HepG2 (cell line): Measurements from ENCODE around the gene ZAR1. TPM values are rescaled to one million over a fixed set of nuclear protein-coding genes. Genes with fewer than 3 reads are reported as not detected.

Experiments
- ATAC-seq: fragments of 200-7000 bp; cut with Tn5 transposase; 3 replicates; pipeline ENCODE4 v1.9.1; 2020; ENCODE audit warnings: mild to moderate bottlenecking, moderate library complexity
- BruUV-seq: library from RNA; stranded (reverse); fragments of 400-500 nt; replicated peaks from 2 replicates; lab custom pipeline; 2021; lab: Mats Ljungman, UMichigan
- CTCF ChIA-PET: fragments of 300-600 bp; formaldehyde crosslinking; extraction: SDS; loops from one replicate; lab custom pipeline; 2021; ENCODE audit warnings: low total read pairs, inconsistent platforms, low intra/inter-chr PET ratio; lab: Yijun Ruan, JAX
- POLR2A ChIA-PET: fragments of 350-600 bp; sonication (Branson Sonifier 250); formaldehyde crosslinking; loops from one replicate; lab custom pipeline; 2020; ENCODE audit warnings: antibody characterized with exemption, inconsistent platforms; lab: Yijun Ruan, JAX
- DNase-seq: peaks from one replicate; pipeline ENCODE4 v3.0.0-alpha.2; 2015; ENCODE audit warnings: low spot score
- FAIRE-seq: peaks from 3 replicates; lab custom pipeline; 2011; peaks lifted over from hg19 to GRCh38; lab: Jason Lieb, UNC
- H2AFZ ChIP-seq: one replicate; pipeline ENCODE4 v1.6.1; 2011; ENCODE audit warnings: low read length, inconsistent platforms
- H3K27ac ChIP-seq: fragments of 300-600 bp; 3 replicates; pipeline ENCODE4 v1.8.0; 2011; ENCODE audit warnings: mixed run types, mild to moderate bottlenecking, mixed read lengths, low read length, inconsistent platforms; ENCODE audit not compliant: insufficient read depth; ENCODE audit errors: extremely low read length
- H3K27me3 ChIP-seq, 2 experiments: fragments of 200-600 bp in 1 of 2; 2 replicates in 1 of 2; 3 replicates in 1 of 2; pipeline versions ENCODE4 v1.6.0 to v1.8.0; 2011; ENCODE audit warnings: low read length in 2 of 2, mild to moderate bottlenecking in 2 of 2, moderate library complexity in 2 of 2, inconsistent platforms in 1 of 2; ENCODE audit not compliant: insufficient read depth in 2 of 2, control insufficient read depth in 1 of 2
- H3K36me3 ChIP-seq, 2 experiments: fragments of 200-600 bp in 1 of 2; replicated peaks in 1 of 2; 2 replicates in 1 of 2; 3 replicates in 1 of 2; pipeline versions ENCODE4 v1.5.1 to v1.8.0; 2011; ENCODE audit warnings: low read length in 2 of 2, inconsistent platforms in 1 of 2; ENCODE audit not compliant: insufficient read depth in 2 of 2, control insufficient read depth in 1 of 2
- H3K4me1 ChIP-seq: 2 replicates; pipeline ENCODE4 v1.5.1; 2012; ENCODE audit warnings: low read length, inconsistent platforms; ENCODE audit not compliant: insufficient read depth
- H3K4me2 ChIP-seq: 2 replicates; pipeline ENCODE4 v1.6.0; 2011; ENCODE audit warnings: low read depth, low read length, inconsistent platforms
- H3K4me3 ChIP-seq, 3 experiments: fragments of 200-600 bp in 1 of 3; sonication (generic), shearing (Covaris generic) in 1 of 3; replicated peaks in 1 of 3; 2 replicates each; pipeline ENCODE4 v1.5.1; 2011 to 2016; ENCODE audit warnings: low read length in 3 of 3, inconsistent platforms in 2 of 3, low read depth in 2 of 3, mild to moderate bottlenecking in 2 of 3, control low read depth in 1 of 3, mixed read lengths in 1 of 3; ENCODE audit not compliant: insufficient read depth in 1 of 3
- H3K79me2 ChIP-seq: one replicate; pipeline ENCODE4 v1.6.1; 2011; ENCODE audit warnings: low read length, inconsistent platforms; ENCODE audit not compliant: insufficient read depth
- H3K9ac ChIP-seq: 2 replicates; pipeline ENCODE4 v1.6.0; 2011; ENCODE audit warnings: mild to moderate bottlenecking, low read depth, low read length, inconsistent platforms; ENCODE audit not compliant: insufficient read depth
- H3K9me3 ChIP-seq: 2 replicates; pipeline ENCODE4 v1.5.1; 2012; ENCODE audit warnings: mild to moderate bottlenecking, low read length
- H4K20me1 ChIP-seq: 2 replicates; pipeline ENCODE4 v1.6.0; 2011; ENCODE audit warnings: inconsistent platforms, mild to moderate bottlenecking, low read length, moderate library complexity; ENCODE audit not compliant: insufficient read depth
- JARID2 ChIP-seq: sonication (generic); formaldehyde crosslinking; IDR thresholded peaks from 2 replicates; pipeline ENCODE4 v1.8.1; 2023; ENCODE audit warnings: missing genetic modification reagents, inconsistent platforms; ENCODE audit not compliant: insufficient replicate concordance
- NFATC3 ChIP-seq: sonication (generic); formaldehyde crosslinking; IDR thresholded peaks from 2 replicates; pipeline ENCODE4 v1.5.1; 2020; ENCODE audit warnings: mild to moderate bottlenecking, missing genetic modification reagents
- NRL ChIP-seq: sonication (generic); formaldehyde crosslinking; IDR thresholded peaks from 2 replicates; pipeline ENCODE4 v1.5.0; 2020; ENCODE audit warnings: missing genetic modification reagents, mild to moderate bottlenecking, moderate library complexity, borderline replicate concordance
- ZFAT ChIP-seq: sonication (generic); formaldehyde crosslinking; conservative IDR thresholded peaks from 2 replicates; pipeline ENCODE4 v1.8.1; 2023; ENCODE audit warnings: missing genetic modification reagents, inconsistent platforms
- ZFP90 ChIP-seq: sonication (generic); formaldehyde crosslinking; IDR thresholded peaks from 2 replicates; pipeline ENCODE4 v1.8.0; 2022; ENCODE audit warnings: missing genetic modification reagents, mild to moderate bottlenecking, inconsistent platforms, borderline replicate concordance
- ZSCAN25 ChIP-seq: sonication (generic); formaldehyde crosslinking; IDR thresholded peaks from 2 replicates; pipeline ENCODE4 v1.8.0; 2022; ENCODE audit warnings: mild to moderate bottlenecking, missing genetic modification reagents
- in situ Hi-C: cut with HindIII; loops from 2 replicates; pipeline ENCODE4 v1.10.0; 2017; ENCODE audit warnings: low pct_unique_long_range_greater_than_20kb; ENCODE audit not compliant: extremely low pct_ligation_motif_present
- intact Hi-C: fragments of 100-400 bp; cut with micrococcal nuclease; formaldehyde crosslinking; loops from one replicate; pipeline ENCODE4 v1.10.0; 2022; ENCODE audit not compliant: unreplicated experiment
- polyA plus RNA-seq, 8 experiments: library from polyadenylated mRNA; depleted of rRNA in 3 of 8; stranded (reverse) in 7 of 8; unstranded in 1 of 8; fragments of >200 nt; fragmentation: Illumina TruSeq in 4 of 8; extraction: Trizol in 4 of 8; gene quantifications; 2 replicates each; pipeline versions ENCODE4 v1.2.1 to v1.2.3, GENCODE V29; 2011 to 2016; ENCODE audit warnings: low read depth in 4 of 8, missing spikeins in 1 of 8, mixed read lengths in 1 of 8; ENCODE audit not compliant: insufficient read depth in 1 of 8
- total RNA-seq, 5 experiments: library from RNA; depleted of rRNA; stranded (reverse); fragments of >200 nt; fragmentation: Illumina TruSeq; extraction: Trizol; gene quantifications; 2 replicates each; pipeline ENCODE4 v1.2.3, GENCODE V29; 2016; ENCODE audit warnings: low read depth in 1 of 5
- TF ChIP-seq, protein P1 (sequence below): sonication (generic); formaldehyde crosslinking; IDR thresholded peaks from 2 replicates; pipeline ENCODE4 v1.8.0; 2022; ENCODE audit warnings: missing genetic modification reagents, low read depth, mild to moderate bottlenecking, borderline replicate concordance
- TF ChIP-seq, protein P2 (sequence below): sonication (generic); formaldehyde crosslinking; IDR thresholded peaks from 2 replicates; pipeline ENCODE4 v1.4.0; 2020; ENCODE audit warnings: missing genetic modification reagents, borderline replicate concordance

The ZAR1 gene
- total and polyA plus RNA-seq, 2 of the 13 experiments (the other 11 are each of a cell fraction or from before 2014, with no cell fraction given), result not detected

GRCh38 chr4:48538358-48538757, 48.3 kb downstream of the ZAR1 start:
- Histone ChIP-seq H3K27me3 (no peaks in the 10 kb centered on the region), H3K36me3 (peaks cover 7 to 26% of the 10 kb centered on the region in 2 experiments; a peak in 4 of 5 replicates), H4K20me1 (no peaks in the 10 kb centered on the region), H2AFZ (no peak overlapping the region), H3K4me3 (no peak overlapping the region), H3K9ac (no peak overlapping the region), H3K4me1 (no peaks in the 10 kb centered on the region), H3K9me3 (no peaks in the 10 kb centered on the region), H3K4me2 (no peak overlapping the region), H3K79me2 (no peaks in the 10 kb centered on the region), H3K27ac (no peak overlapping the region)
- in situ Hi-C loops (no loop called here), intact Hi-C loops (no loop called here)
- ATAC-seq (no peak), FAIRE-seq (no peak), DNase-seq (no peak)
- ChIA-PET POLR2A (no interaction called here), CTCF (no interaction called here)
- TF ChIP-seq JARID2 (no peak), ZSCAN25 (CRISPR knock-in tag) (no peak), ZFAT (no peak), ZFP90 (no peak), NRL (CRISPR knock-in tag) (no peak), NFATC3 (CRISPR knock-in tag) (no peak)
- TF ChIP-seq, protein P1, sequence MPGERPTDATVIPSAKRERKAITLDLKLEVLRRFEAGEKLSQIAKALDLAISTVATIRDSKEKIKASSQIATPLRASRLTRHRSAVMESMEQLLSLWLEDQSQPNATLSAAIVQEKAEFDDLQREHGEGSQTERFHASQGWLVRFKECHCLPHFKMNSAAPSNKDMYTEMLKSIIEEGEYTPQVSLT (CRISPR knock-in tag), result no peak
- TF ChIP-seq, protein P2, sequence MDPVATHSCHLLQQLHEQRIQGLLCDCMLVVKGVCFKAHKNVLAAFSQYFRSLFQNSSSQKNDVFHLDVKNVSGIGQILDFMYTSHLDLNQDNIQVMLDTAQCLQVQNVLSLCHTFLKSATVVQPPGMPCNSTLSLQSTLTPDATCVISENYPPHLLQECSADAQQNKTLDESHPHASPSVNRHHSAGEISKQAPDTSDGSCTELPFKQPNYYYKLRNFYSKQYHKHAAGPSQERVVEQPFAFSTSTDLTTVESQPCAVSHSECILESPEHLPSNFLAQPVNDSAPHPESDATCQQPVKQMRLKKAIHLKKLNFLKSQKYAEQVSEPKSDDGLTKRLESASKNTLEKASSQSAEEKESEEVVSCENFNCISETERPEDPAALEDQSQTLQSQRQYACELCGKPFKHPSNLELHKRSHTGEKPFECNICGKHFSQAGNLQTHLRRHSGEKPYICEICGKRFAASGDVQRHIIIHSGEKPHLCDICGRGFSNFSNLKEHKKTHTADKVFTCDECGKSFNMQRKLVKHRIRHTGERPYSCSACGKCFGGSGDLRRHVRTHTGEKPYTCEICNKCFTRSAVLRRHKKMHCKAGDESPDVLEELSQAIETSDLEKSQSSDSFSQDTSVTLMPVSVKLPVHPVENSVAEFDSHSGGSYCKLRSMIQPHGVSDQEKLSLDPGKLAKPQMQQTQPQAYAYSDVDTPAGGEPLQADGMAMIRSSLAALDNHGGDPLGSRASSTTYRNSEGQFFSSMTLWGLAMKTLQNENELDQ (CRISPR knock-in tag), result no peak
- BruUV-seq, result no TSS peak
